Right lobe of liver (tissue), 6 donors: ENCODE results near the gene TRIM2. TPM values are rescaled to one million over a fixed set of nuclear protein-coding genes. Genes with fewer than 3 reads are reported as not detected.

Experiments
- ATAC-seq, 4 donors: fragments of 200-7000 bp; cut with Tn5 transposase; one replicate each; pipeline ENCODE4 v1.9.1; 2020; ENCODE audit warnings: mild to moderate bottlenecking in 4 of 4, moderate library complexity in 4 of 4
- DNase-seq, 3 donors: peaks; one replicate each; pipeline ENCODE4 v3.0.0-alpha.2; 2020
- H3K27ac ChIP-seq, 3 donors: fragments of 200-600 bp; one replicate each; pipeline ENCODE4 v1.8.0; 2022
- H3K27me3 ChIP-seq, 2 donors: fragments of 200-600 bp; one replicate each; pipeline ENCODE4 v1.8.0; 2022
- H3K36me3 ChIP-seq, 4 donors: fragments of 200-600 bp; sonication (generic) in 1 of 4; one replicate each; pipeline versions ENCODE4 v1.5.1 to v1.8.0; 2017 to 2022; ENCODE audit warnings: control low read depth in 1 of 4
- H3K4me1 ChIP-seq, 4 donors: fragments of 200-600 bp; sonication (generic) in 1 of 4; one replicate each; pipeline versions ENCODE4 v1.5.1 to v1.8.0; 2017 to 2022; ENCODE audit warnings: control low read depth in 1 of 4
- H3K4me3 ChIP-seq, 3 donors: fragments of 200-600 bp; one replicate each; pipeline ENCODE4 v1.8.0; 2022
- H3K9me3 ChIP-seq, 4 donors: fragments of 200-600 bp; sonication (generic) in 1 of 4; one replicate each; pipeline versions ENCODE4 v1.5.1 to v1.8.0; 2017 to 2022; ENCODE audit warnings: control low read depth in 1 of 4
- POLR2A ChIP-seq: fragments of 450-650 bp; IDR thresholded peaks from one replicate; pipeline ENCODE4 v1.6.1; 2017; ENCODE audit warnings: antibody characterized with exemption, mild to moderate bottlenecking
- WGBS: methylation state at CpG from one replicate; pipeline ENCODE4 v1.1.6; 2018; ENCODE audit warnings: low coverage, low lambda C conversion rate; ENCODE audit not compliant: insufficient coverage; ENCODE audit errors: missing lambda C conversion rate; 5-methylcytosine and 5-hydroxymethylcytosine counted together
- intact Hi-C, 2 donors: fragments of 100-400 bp; cut with DNase I; formaldehyde crosslinking; loops; one replicate each; pipeline versions ENCODE4 v1.11.2 to v1.14.1; 2022
- total RNA-seq, 6 experiments: library from RNA; depleted of rRNA in 2 of 6; stranded (reverse); fragments of >200 nt in 2 of 6; fragmentation: NEBNext Ultra II Directional in 3 of 6; extraction: Animal tissue kit (Norgen Biotek cat#: 25700) in 3 of 6; gene quantifications; one replicate each; pipeline versions ENCODE4 v1.1.0 to v1.2.4, GENCODE V29; 2016 to 2023
- TF ChIP-seq, protein P1 (sequence below), 4 donors: fragments of 200-600 bp in 3 of 4; fragments of 450-650 bp in 1 of 4; IDR thresholded peaks; one replicate each; pipeline versions ENCODE4 v1.5.1 to v1.8.0; 2016 to 2022; ENCODE audit warnings: antibody characterized with exemption in 4 of 4, mild to moderate bottlenecking in 2 of 4
- donor health status: DM: no; HTN: yes; CAD: no.
- donor health status: DM: no; HTN: no; CAD: no.
- donor health status: DM: no; HTN: no; CAD: no.
- donor health status: DM: no; HTN: yes; CAD: no.
- donor health status: DM: no; HTN: yes; CAD: no.

Gene TRIM2
- total RNA-seq, 6 experiments from 2014 or later = 8.9 to 17.5 (median 10.0) TPM

DNA sequence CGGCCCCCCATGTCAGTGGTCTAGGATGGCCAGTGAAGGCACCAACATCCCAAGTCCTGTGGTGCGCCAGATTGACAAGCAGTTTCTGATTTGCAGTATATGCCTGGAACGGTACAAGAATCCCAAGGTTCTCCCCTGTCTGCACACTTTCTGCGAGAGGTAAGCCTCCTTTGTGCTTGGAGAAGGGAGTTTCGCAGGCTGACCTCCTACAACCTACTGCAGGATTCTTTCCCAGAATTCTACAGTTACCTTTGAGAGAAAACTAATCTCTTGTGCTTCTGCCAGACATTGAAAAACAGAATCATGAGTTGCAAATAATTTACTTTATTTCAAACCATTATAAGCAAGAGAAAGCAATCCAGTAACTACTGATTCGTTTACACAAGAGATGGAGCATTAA lies 66.1 kb downstream of the TRIM2 start:
- no peak for DNase-seq
- ATAC-seq = peak; percentile 18 to 58 (median 38)
- H3K27ac ChIP-seq = no peak overlapping the region
- H3K36me3 ChIP-seq = no peaks in the 10 kb centered on the region
- 40% methylated on average over 5 of the region's 6 CpGs for WGBS
- no peaks in the 10 kb centered on the region for H3K27me3 ChIP-seq
- intact Hi-C loops = no loop called here
- TF ChIP-seq, protein P1, sequence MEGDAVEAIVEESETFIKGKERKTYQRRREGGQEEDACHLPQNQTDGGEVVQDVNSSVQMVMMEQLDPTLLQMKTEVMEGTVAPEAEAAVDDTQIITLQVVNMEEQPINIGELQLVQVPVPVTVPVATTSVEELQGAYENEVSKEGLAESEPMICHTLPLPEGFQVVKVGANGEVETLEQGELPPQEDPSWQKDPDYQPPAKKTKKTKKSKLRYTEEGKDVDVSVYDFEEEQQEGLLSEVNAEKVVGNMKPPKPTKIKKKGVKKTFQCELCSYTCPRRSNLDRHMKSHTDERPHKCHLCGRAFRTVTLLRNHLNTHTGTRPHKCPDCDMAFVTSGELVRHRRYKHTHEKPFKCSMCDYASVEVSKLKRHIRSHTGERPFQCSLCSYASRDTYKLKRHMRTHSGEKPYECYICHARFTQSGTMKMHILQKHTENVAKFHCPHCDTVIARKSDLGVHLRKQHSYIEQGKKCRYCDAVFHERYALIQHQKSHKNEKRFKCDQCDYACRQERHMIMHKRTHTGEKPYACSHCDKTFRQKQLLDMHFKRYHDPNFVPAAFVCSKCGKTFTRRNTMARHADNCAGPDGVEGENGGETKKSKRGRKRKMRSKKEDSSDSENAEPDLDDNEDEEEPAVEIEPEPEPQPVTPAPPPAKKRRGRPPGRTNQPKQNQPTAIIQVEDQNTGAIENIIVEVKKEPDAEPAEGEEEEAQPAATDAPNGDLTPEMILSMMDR (IDR thresholded peaks at IDR 0.05) = no peak
- no peak for TF ChIP-seq POLR2A
- peaks cover 0 to 42% (median 18%) of the 10 kb centered on the region in 4 donors for H3K4me1 ChIP-seq
- H3K4me3 ChIP-seq = no peak overlapping the region
- H3K9me3 ChIP-seq = no peaks in the 10 kb centered on the region

DNA sequence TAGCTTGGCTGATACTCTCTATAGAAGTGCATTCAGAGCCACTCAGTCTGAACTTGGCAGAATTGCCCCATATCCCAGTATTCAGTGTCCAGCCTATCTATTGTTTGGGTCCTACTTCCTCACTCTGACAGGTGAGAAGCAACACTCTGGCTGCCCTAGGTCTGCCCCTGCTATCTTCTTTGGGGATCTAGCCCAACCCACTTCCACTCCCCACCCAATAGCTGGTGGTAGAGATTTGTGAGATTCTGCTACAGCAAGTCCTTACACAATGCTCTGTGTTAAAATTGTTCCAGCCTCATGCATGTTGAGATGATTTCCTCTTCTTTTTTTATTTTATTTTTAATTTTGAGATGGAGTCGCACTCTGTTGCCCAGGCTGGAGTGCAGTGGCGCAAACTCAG lies 67.6 kb downstream of the TRIM2 start:
- ATAC-seq (no peak), DNase-seq (no peak)
- 81% methylated on average over 2 of the region's 2 CpGs for WGBS
- Histone ChIP-seq H3K4me3 (no peak overlapping the region), H3K4me1 (peaks cover 0 to 42% (median 18%) of the 10 kb centered on the region in 4 donors), H3K27ac (no peak overlapping the region), H3K9me3 (no peaks in the 10 kb centered on the region), H3K27me3 (no peaks in the 10 kb centered on the region), H3K36me3 (no peaks in the 10 kb centered on the region)
- intact Hi-C loops = no loop called here
- TF ChIP-seq, protein P1 (IDR thresholded peaks at IDR 0.05) = no peak
- TF ChIP-seq POLR2A = no peak

DNA sequence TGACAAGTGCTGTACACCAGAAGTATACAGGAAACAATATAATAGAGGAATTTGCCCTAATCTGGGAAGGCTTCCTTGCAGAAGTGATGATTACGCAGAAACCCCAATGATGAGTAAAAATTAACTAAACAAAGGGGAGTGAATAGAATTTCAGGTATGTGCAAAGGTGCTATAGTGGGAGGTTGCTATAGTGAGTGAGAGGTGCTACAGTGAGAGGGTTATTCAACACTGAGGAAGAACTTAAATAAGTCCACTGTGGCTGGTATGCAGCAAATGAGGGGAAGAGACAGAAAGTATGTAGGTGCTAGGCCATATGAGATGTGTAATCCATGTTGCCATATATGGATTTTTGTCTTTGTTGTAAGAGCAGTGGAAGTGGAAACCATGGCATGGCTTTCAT lies 69.5 kb downstream of the TRIM2 start:
- DNase-seq (no peak), ATAC-seq (no peak)
- TF ChIP-seq POLR2A = no peak
- TF ChIP-seq, protein P1 (IDR thresholded peaks at IDR 0.05) = no peak
- Histone ChIP-seq H3K4me1 (peaks cover 0 to 34% (median 12%) of the 10 kb centered on the region in 4 donors), H3K27me3 (no peaks in the 10 kb centered on the region), H3K36me3 (no peaks in the 10 kb centered on the region), H3K9me3 (no peaks in the 10 kb centered on the region), H3K27ac (no peak overlapping the region), H3K4me3 (no peak overlapping the region)
- WGBS = 78% methylated on average over 1 of the region's 1 CpG
- intact Hi-C loops = no loop called here

DNA sequence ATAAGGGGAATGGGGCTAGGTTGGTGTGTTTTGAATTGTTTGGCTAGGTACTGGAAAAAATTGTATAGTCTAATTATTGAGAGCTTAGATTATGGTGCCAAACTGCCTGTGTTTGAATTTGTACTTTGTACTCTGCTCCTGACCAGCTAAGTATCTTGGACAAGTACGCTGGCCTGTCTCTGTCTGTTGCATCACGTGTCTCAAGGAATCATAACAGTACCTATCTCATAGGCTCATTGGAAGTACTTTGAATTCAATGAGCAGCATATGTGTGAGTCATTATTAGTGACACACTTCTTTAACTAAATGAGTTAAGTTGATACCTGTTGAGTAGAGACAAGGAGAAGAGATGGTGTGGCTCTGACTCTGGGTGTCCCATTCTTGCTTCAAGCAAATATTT lies 70.7 kb downstream of the TRIM2 start:
- Histone ChIP-seq H3K4me3 (no peak overlapping the region), H3K4me1 (peaks cover 0 to 26% (median 7%) of the 10 kb centered on the region in 4 donors), H3K27ac (no peak overlapping the region), H3K9me3 (no peaks in the 10 kb centered on the region), H3K36me3 (no peaks in the 10 kb centered on the region), H3K27me3 (no peaks in the 10 kb centered on the region)
- DNase-seq (no peak), ATAC-seq (peak; percentile 66 to 84 (median 74))
- TF ChIP-seq, protein P1 (IDR thresholded peaks at IDR 0.05) = no peak
- TF ChIP-seq POLR2A = no peak
- 49% methylated on average over 2 of the region's 2 CpGs for WGBS
- intact Hi-C loops = no loop called here
